Left ventricle myocardium inferior (tissue), 1 donor: ENCODE data around the gene INKA2. TPM values are rescaled to one million over a fixed set of nuclear protein-coding genes. Genes with fewer than 3 reads are reported as not detected.

Source experiments
- DNase-seq: peaks from one replicate; pipeline ENCODE4 v3.0.0-alpha.2; 2020
- H3K27ac ChIP-seq: fragments of 200-600 bp; replicated peaks from 2 replicates; pipeline ENCODE4 v1.8.0; 2021
- H3K27me3 ChIP-seq: fragments of 200-600 bp; 2 replicates; pipeline ENCODE4 v1.8.0; 2021; ENCODE audit warnings: low read depth
- H3K36me3 ChIP-seq: fragments of 200-600 bp; 2 replicates; pipeline ENCODE4 v1.8.0; 2021
- H3K4me1 ChIP-seq: fragments of 200-600 bp; 2 replicates; pipeline ENCODE4 v1.8.0; 2021
- H3K4me3 ChIP-seq: fragments of 200-600 bp; 2 replicates; pipeline ENCODE4 v1.8.0; 2021; ENCODE audit warnings: mild to moderate bottlenecking, moderate library complexity
- H3K9me3 ChIP-seq: fragments of 200-600 bp; replicated peaks from 2 replicates; pipeline ENCODE4 v1.8.0; 2021
- intact Hi-C: fragments of 100-400 bp; cut with micrococcal nuclease; formaldehyde crosslinking; loops from one replicate; pipeline ENCODE4 v1.11.0; 2022
- total RNA-seq: library from RNA; stranded (reverse); fragmentation: NEBNext Ultra II Directional; extraction: Animal tissue kit (Norgen Biotek cat#: 25700); gene quantifications from one replicate; pipeline ENCODE4 v1.2.1, GENCODE V29; 2021
- TF ChIP-seq, protein P1 (sequence below): fragments of 200-600 bp; IDR thresholded peaks from 2 replicates; pipeline ENCODE4 v1.8.0; 2021; ENCODE audit warnings: antibody characterized with exemption, mild to moderate bottlenecking, borderline replicate concordance
- donor health status: DM: no; HTN: yes; CAD: no; lungs with severe emphysema.

Gene INKA2
- total RNA-seq, 1 donor from 2014 or later = 24.3 TPM

DNA sequence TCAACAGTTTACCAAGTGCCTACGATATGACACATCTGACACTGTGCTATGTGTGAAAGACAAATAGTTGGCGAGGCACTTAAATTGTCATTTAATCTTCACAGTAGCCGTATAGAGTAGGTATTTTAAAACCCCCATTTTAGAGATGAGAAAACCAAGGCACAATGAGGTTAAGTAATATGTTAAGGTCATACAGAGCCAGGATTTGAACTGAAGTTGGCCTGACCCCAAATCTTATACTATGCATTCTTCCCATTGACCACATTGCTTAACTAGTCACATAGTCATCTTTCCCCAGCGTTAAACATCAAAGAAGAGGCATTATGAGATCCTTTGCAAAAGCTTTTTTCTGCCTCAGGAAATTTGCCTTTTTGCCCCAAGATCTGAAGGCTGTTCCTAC, 3.9 kb downstream of the INKA2 start:
- no peak for DNase-seq
- Histone ChIP-seq H3K36me3 (peaks cover 13% of the 10 kb centered on the region), H3K27me3 (no peaks in the 10 kb centered on the region), H3K4me1 (peaks cover 97% of the 10 kb centered on the region), H3K27ac (peak overlapping the region; percentile 98), H3K4me3 (peak overlapping the region; percentile 83), H3K9me3 (no peaks in the 10 kb centered on the region)
- TF ChIP-seq, protein P1, sequence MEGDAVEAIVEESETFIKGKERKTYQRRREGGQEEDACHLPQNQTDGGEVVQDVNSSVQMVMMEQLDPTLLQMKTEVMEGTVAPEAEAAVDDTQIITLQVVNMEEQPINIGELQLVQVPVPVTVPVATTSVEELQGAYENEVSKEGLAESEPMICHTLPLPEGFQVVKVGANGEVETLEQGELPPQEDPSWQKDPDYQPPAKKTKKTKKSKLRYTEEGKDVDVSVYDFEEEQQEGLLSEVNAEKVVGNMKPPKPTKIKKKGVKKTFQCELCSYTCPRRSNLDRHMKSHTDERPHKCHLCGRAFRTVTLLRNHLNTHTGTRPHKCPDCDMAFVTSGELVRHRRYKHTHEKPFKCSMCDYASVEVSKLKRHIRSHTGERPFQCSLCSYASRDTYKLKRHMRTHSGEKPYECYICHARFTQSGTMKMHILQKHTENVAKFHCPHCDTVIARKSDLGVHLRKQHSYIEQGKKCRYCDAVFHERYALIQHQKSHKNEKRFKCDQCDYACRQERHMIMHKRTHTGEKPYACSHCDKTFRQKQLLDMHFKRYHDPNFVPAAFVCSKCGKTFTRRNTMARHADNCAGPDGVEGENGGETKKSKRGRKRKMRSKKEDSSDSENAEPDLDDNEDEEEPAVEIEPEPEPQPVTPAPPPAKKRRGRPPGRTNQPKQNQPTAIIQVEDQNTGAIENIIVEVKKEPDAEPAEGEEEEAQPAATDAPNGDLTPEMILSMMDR = no peak
- intact Hi-C loops = no loop called here

DNA sequence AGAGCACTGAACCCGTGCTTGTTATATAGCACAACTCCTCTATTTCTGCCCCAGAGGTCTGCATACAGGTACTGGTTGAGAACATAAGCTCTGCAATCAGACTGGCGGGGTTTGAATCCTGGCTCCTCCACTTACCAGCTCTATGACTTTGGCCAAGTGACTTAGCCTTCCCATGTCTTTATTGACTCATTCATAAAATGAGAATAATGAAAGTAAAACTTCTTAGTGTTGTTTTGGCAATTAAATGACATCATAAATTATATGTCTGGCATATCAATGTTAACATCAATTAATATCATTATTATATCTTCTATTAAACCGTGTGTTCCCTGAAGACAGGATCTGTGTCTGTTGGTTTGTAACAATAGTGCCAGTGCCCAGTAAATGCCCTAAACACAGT, 4.3 kb downstream of the INKA2 start:
- TF ChIP-seq, protein P1 = no peak
- no peaks in the 10 kb centered on the region for H3K27me3 ChIP-seq
- no peak for DNase-seq
- H3K4me3 ChIP-seq = peak overlapping the region; percentile 83
- H3K27ac ChIP-seq = peak overlapping the region; percentile 98
- H3K9me3 ChIP-seq = no peaks in the 10 kb centered on the region
- H3K4me1 ChIP-seq = peaks cover 97% of the 10 kb centered on the region
- peaks cover 13% of the 10 kb centered on the region for H3K36me3 ChIP-seq
- intact Hi-C loops = no loop called here

DNA sequence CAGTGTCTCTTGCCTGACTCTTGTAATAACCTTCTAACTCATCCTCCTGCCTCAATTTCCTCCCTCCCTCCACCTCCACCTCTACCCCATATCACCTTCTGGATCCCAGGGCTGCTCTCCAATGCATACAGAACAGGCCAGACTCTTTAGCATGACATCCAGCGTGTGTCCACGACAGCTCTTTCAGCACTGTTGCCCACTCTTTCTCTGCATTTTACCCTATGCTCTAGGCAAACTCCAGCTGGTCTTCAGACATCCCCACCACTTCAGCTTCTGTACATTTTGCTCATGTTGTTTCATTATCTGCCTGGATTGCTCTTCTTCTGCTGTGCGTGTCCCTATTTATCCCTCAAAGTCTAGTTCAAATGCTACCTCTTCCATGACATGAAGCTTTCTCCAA, 4.8 kb downstream of the INKA2 start:
- intact Hi-C loops = no loop called here

DNA sequence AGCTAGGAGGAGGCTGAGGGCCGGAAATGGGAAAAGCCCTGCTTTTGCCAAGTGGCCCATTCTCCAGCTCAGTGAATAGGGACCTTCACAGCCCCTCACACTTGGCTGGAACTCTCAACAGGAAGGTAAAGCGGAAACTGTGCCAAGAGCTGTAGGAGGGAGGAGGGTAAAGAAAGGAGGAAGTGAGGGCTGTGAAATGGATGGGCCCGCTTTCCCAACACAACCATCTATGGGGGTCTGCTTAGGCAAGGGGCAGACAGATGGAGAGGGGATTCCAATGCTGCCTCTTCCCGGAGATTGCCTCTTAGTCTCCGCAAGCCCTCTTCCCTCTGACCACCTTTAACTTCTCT, 5.2 kb downstream of the INKA2 start:
- TF ChIP-seq, protein P1 = no peak
- DNase-seq = no peak
- peaks cover 13% of the 10 kb centered on the region for H3K36me3 ChIP-seq
- intact Hi-C loops = no loop called here
- peak overlapping the region; percentile 83 for H3K4me3 ChIP-seq
- peaks cover 99% of the 10 kb centered on the region for H3K4me1 ChIP-seq
- H3K27me3 ChIP-seq = no peaks in the 10 kb centered on the region
- peak overlapping the region; percentile 98 for H3K27ac ChIP-seq
- H3K9me3 ChIP-seq = no peaks in the 10 kb centered on the region

More for the DNA sequence above, 4.8 kb downstream of the INKA2 start:
- Histone ChIP-seq H3K4me3 (peak overlapping the region; percentile 83), H3K27ac (peak overlapping the region; percentile 98), H3K27me3 (no peaks in the 10 kb centered on the region), H3K36me3 (peaks cover 13% of the 10 kb centered on the region), H3K9me3 (no peaks in the 10 kb centered on the region), H3K4me1 (peaks cover 97% of the 10 kb centered on the region)
- no peak for DNase-seq
- TF ChIP-seq, protein P1 = no peak

DNA sequence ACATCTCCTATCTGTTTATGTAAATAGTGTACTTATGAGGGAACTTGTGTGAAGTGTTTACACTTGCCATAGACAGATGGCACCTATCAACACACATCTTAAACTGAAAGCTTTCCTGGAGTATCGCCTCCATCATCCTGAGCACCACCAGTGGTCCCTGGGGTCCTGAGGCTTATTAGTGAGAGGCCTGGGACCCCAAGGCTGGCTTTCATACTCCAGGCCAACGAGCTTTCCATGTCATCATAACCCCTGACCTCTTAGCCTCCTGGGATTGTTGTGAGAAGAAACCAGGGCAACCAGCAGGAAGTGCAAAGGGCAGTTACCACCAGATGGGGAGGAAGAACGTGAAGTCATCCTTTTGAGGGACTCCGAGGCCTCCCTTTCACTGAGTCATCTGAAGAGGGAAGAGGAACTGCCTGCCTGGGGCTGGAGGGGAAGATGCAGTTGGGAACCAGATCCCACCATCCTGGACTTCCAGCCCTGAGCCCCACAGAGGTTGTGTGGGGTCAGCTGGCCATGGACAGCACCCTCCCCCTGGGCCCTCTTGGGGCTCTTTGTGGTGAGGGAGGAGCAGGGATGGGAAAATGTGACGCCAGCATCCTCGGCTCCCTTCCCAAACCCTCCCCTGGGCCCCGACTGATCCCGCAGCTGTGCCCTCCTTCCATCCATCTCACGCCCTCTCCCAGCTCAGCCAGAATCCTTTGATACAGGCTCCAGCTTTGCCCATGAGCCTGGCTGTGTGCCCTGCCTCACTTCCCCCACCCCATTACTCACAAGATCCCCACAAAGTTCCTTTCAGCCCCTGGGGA, 5.8 kb downstream of the INKA2 start:
- Histone ChIP-seq H3K4me1 (peaks cover 99% of the 10 kb centered on the region), H3K4me3 (peak overlapping the region; percentile 83)
- TF ChIP-seq, protein P1 = no peak

More for the DNA sequence above, 5.8 kb downstream of the INKA2 start:
- Histone ChIP-seq H3K27me3 (no peaks in the 10 kb centered on the region), H3K9me3 (no peaks in the 10 kb centered on the region), H3K27ac (peak overlapping the region; percentile 98), H3K36me3 (peaks cover 13% of the 10 kb centered on the region)
- intact Hi-C loops = no loop called here
- DNase-seq = peak; percentile 74
